Neural cell (in vitro differentiated cells): ENCODE results near the gene TBC1D14. TPM values are rescaled to one million over a fixed set of nuclear protein-coding genes. Genes with fewer than 3 reads are reported as not detected.

ENCODE experiments used
- H2AFZ ChIP-seq: fragments of 200-600, 300-800 bp; sonication (generic), shearing (Covaris generic); 2 replicates; pipeline ENCODE4 v1.6.0; 2014; ENCODE audit warnings: low read depth, mild to moderate bottlenecking, antibody characterized with exemption, low read length, moderate library complexity
- H3F3A ChIP-seq: fragments of 200-600 bp; shearing (Covaris generic); 2 replicates; pipeline ENCODE4 v1.6.1; 2016; ENCODE audit warnings: mild to moderate bottlenecking, moderate library complexity, mixed read lengths, antibody characterized with exemption, low read length; ENCODE audit not compliant: insufficient read depth, poor library complexity, severe bottlenecking
- H3K27ac ChIP-seq: fragments of 200-600, 300-800 bp; sonication (generic), shearing (Covaris generic); 2 replicates; pipeline ENCODE4 v1.5.1; 2014; ENCODE audit warnings: mild to moderate bottlenecking, low read length, moderate library complexity
- H3K27me3 ChIP-seq: fragments of 300-800, 200-600 bp; sonication (generic), shearing (Covaris generic); 2 replicates; pipeline ENCODE4 v1.6.0; 2014; ENCODE audit warnings: mild to moderate bottlenecking, low read depth, low read length, moderate library complexity; ENCODE audit not compliant: insufficient read depth
- H3K36me3 ChIP-seq: fragments of 300-800, 200-600 bp; sonication (generic), shearing (Covaris generic); 2 replicates; pipeline ENCODE4 v1.5.1; 2014; ENCODE audit warnings: mild to moderate bottlenecking, antibody characterized with exemption, low read length, moderate library complexity; ENCODE audit not compliant: insufficient read depth
- H3K4me2 ChIP-seq: fragments of 300-800, 200-600 bp; sonication (generic), shearing (Covaris generic); 2 replicates; pipeline ENCODE4 v1.6.0; 2014; ENCODE audit warnings: mild to moderate bottlenecking, low read length
- H3K4me3 ChIP-seq: fragments of 300-800, 200-600 bp; sonication (generic), shearing (Covaris generic); 2 replicates; pipeline ENCODE4 v1.5.1; 2014; ENCODE audit warnings: mild to moderate bottlenecking, low read length, moderate library complexity
- H3K79me2 ChIP-seq: fragments of 200-600 bp; shearing (Covaris generic); replicated peaks from 2 replicates; pipeline ENCODE4 v1.6.0; 2014; ENCODE audit warnings: mild to moderate bottlenecking, low read length, moderate library complexity; ENCODE audit not compliant: insufficient read depth
- H3K9ac ChIP-seq: fragments of 300-800, 200-600 bp; sonication (generic), shearing (Covaris generic); 2 replicates; pipeline ENCODE4 v1.6.1; 2016; ENCODE audit warnings: mild to moderate bottlenecking, low read length, mixed read lengths
- H3K9me2 ChIP-seq: fragments of 200-600 bp; shearing (Covaris generic); 2 replicates; pipeline ENCODE4 v1.6.1; 2016; ENCODE audit warnings: mild to moderate bottlenecking, low read length, mixed read lengths; ENCODE audit not compliant: insufficient read depth
- H3K9me3 ChIP-seq: fragments of 200-600, 300-800 bp; sonication (generic), shearing (Covaris generic); 2 replicates; pipeline ENCODE4 v1.6.1; 2016; ENCODE audit warnings: mild to moderate bottlenecking, mixed run types, low read length, moderate library complexity, mixed read lengths
- H4K20me1 ChIP-seq: fragments of 200-600 bp; shearing (Covaris generic); 2 replicates; pipeline ENCODE4 v1.6.1; 2016; ENCODE audit warnings: mild to moderate bottlenecking, mixed run types; ENCODE audit not compliant: insufficient read depth
- EP300 ChIP-seq: fragments of 450-650 bp; conservative IDR thresholded peaks from 2 replicates; pipeline ENCODE4 v1.6.1; 2014; ENCODE audit warnings: antibody characterized with exemption, mild to moderate bottlenecking, moderate library complexity; ENCODE audit not compliant: poor library complexity, severe bottlenecking
- EZH2 ChIP-seq: fragments of 200-600, 300-800 bp; shearing (Covaris generic), sonication (generic); IDR thresholded peaks from 2 replicates; pipeline ENCODE4 v1.6.1; 2014; ENCODE audit warnings: antibody characterized with exemption, low read length, borderline replicate concordance, mild to moderate bottlenecking; ENCODE audit not compliant: insufficient read depth, poor library complexity, severe bottlenecking
- MXI1 ChIP-seq: fragments of 450-650 bp; conservative IDR thresholded peaks from 2 replicates; pipeline ENCODE4 v1.6.1; 2014; ENCODE audit warnings: antibody characterized with exemption, mild to moderate bottlenecking; ENCODE audit not compliant: poor library complexity, severe bottlenecking
- POLR2AphosphoS5 ChIP-seq: IDR thresholded peaks from 2 replicates; pipeline ENCODE4 v1.6.1; 2012
- RAD21 ChIP-seq: fragments of 450-650 bp; conservative IDR thresholded peaks from 2 replicates; pipeline ENCODE4 v1.6.1; 2014; ENCODE audit warnings: antibody characterized with exemption, mild to moderate bottlenecking, moderate library complexity
- SMC3 ChIP-seq: fragments of 450-650 bp; conservative IDR thresholded peaks from 2 replicates; pipeline ENCODE4 v1.6.1; 2014; ENCODE audit warnings: antibody characterized with exemption, mild to moderate bottlenecking, moderate library complexity; ENCODE audit not compliant: poor library complexity
- TAF1 ChIP-seq: IDR thresholded peaks from 2 replicates; pipeline ENCODE4 v1.6.1; 2012; ENCODE audit warnings: low read depth
- polyA plus RNA-seq: library from polyadenylated mRNA; depleted of rRNA; stranded (reverse); fragments of >200 nt; gene quantifications from 2 replicates; pipeline ENCODE4 v1.2.3, GENCODE V29; 2014
- TF ChIP-seq, protein P1 (sequence below): IDR thresholded peaks from 2 replicates; pipeline ENCODE4 v1.6.1; 2012; ENCODE audit warnings: borderline replicate concordance
- TF ChIP-seq, protein P2 (sequence below): fragments of 450-650 bp; IDR thresholded peaks from 2 replicates; pipeline ENCODE4 v1.5.1; 2014; ENCODE audit warnings: antibody characterized with exemption, mild to moderate bottlenecking, moderate library complexity; ENCODE audit not compliant: poor library complexity, severe bottlenecking

TBC1D14 gene
- polyA plus RNA-seq, 1 donor from 2014 or later: 125 TPM

DNA sequence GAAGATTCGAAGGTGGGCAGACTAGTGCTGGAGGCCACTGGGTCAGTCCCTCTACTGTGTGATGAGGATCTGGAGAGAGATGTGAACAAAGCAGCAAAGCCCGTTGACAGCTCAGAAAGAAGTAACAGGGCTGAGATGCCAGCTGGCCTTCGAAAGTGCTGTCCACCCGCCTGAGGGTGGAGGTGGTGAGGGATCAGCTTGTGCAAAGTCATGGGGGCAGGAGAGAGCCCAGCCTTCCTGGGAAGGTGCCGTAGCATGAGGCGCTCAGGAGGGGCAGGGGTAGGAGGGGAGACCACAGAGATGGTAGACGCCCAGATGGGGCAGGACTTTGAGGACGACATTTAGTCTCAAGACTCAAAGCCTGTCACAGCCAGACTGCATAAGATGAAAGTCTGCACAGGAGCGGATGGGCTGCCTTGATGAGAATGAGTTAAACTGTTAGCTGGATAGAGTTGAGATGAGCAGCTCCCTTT, 19.7 kb downstream of the TBC1D14 start:
- H3K27ac ChIP-seq: no peak overlapping the region
- H3F3A ChIP-seq: no peaks in the 10 kb centered on the region
- H3K36me3 ChIP-seq: no peaks in the 10 kb centered on the region
- H3K9me2 ChIP-seq: no peaks in the 10 kb centered on the region
- H3K27me3 ChIP-seq: no peaks in the 10 kb centered on the region
- H3K9me3 ChIP-seq: no peaks in the 10 kb centered on the region
- no peak overlapping the region for H3K4me3 ChIP-seq
- H3K79me2 ChIP-seq: no peaks in the 10 kb centered on the region
- no peak overlapping the region for H3K9ac ChIP-seq
- TF ChIP-seq TAF1: no peak
- no peaks in the 10 kb centered on the region for H4K20me1 ChIP-seq
- H3K4me2 ChIP-seq: no peak overlapping the region
- H2AFZ ChIP-seq: no peak overlapping the region

DNA sequence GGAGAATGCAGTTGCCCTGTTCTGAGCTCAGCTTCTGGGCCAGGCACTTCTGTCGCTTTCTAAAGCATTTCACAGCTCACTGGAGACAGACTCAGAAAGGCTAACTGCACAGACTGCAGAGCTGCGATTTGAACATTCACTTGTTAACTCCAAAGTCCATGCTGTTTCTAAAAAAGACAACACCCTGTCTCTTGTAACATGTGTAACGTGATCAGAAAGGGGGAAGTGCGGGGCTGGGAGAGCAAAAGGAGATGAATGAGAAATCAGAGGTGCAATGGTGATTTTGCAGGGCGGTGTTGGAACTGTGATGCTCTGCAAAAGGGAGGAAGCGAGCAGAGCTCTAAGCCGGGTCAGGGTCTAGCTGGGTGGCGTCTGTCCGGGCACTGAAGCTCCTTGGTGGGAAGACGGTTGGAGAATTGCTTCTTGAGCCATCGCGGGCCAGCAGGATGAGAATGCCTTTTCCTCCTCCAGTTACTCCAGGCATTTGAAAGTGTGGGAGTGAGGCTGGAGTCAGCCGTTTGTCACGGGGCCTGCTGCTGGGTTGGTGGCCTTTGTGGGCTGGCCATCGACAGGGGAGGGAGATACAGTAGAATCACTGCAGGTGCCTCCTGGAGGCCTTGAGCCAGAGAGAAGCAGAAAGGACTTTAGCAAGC, 20.3 kb downstream of the TBC1D14 start:
- H3F3A ChIP-seq: no peaks in the 10 kb centered on the region
- H3K9ac ChIP-seq: no peak overlapping the region
- H3K9me3 ChIP-seq: no peaks in the 10 kb centered on the region
- no peaks in the 10 kb centered on the region for H3K9me2 ChIP-seq
- H3K27ac ChIP-seq: no peak overlapping the region
- no peaks in the 10 kb centered on the region for H3K27me3 ChIP-seq
- no peaks in the 10 kb centered on the region for H3K36me3 ChIP-seq
- H3K79me2 ChIP-seq: no peaks in the 10 kb centered on the region
- no peaks in the 10 kb centered on the region for H4K20me1 ChIP-seq
- no peak overlapping the region for H3K4me2 ChIP-seq
- no peak overlapping the region for H3K4me3 ChIP-seq
- H2AFZ ChIP-seq: no peak overlapping the region
- TF ChIP-seq SMC3 (no peak), EP300 (no peak), TAF1 (no peak), POLR2AphosphoS5 (no peak), EZH2 (no peak), MXI1 (no peak), RAD21 (no peak)
- TF ChIP-seq, protein P1, sequence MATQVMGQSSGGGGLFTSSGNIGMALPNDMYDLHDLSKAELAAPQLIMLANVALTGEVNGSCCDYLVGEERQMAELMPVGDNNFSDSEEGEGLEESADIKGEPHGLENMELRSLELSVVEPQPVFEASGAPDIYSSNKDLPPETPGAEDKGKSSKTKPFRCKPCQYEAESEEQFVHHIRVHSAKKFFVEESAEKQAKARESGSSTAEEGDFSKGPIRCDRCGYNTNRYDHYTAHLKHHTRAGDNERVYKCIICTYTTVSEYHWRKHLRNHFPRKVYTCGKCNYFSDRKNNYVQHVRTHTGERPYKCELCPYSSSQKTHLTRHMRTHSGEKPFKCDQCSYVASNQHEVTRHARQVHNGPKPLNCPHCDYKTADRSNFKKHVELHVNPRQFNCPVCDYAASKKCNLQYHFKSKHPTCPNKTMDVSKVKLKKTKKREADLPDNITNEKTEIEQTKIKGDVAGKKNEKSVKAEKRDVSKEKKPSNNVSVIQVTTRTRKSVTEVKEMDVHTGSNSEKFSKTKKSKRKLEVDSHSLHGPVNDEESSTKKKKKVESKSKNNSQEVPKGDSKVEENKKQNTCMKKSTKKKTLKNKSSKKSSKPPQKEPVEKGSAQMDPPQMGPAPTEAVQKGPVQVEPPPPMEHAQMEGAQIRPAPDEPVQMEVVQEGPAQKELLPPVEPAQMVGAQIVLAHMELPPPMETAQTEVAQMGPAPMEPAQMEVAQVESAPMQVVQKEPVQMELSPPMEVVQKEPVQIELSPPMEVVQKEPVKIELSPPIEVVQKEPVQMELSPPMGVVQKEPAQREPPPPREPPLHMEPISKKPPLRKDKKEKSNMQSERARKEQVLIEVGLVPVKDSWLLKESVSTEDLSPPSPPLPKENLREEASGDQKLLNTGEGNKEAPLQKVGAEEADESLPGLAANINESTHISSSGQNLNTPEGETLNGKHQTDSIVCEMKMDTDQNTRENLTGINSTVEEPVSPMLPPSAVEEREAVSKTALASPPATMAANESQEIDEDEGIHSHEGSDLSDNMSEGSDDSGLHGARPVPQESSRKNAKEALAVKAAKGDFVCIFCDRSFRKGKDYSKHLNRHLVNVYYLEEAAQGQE: no peak
- TF ChIP-seq, protein P2, sequence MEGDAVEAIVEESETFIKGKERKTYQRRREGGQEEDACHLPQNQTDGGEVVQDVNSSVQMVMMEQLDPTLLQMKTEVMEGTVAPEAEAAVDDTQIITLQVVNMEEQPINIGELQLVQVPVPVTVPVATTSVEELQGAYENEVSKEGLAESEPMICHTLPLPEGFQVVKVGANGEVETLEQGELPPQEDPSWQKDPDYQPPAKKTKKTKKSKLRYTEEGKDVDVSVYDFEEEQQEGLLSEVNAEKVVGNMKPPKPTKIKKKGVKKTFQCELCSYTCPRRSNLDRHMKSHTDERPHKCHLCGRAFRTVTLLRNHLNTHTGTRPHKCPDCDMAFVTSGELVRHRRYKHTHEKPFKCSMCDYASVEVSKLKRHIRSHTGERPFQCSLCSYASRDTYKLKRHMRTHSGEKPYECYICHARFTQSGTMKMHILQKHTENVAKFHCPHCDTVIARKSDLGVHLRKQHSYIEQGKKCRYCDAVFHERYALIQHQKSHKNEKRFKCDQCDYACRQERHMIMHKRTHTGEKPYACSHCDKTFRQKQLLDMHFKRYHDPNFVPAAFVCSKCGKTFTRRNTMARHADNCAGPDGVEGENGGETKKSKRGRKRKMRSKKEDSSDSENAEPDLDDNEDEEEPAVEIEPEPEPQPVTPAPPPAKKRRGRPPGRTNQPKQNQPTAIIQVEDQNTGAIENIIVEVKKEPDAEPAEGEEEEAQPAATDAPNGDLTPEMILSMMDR: no peak
